Common myeloid progenitor, CD34-positive (primary cell): ENCODE data around the gene MYO16.

Source experiments
- CTCF ChIA-PET: fragments of 350-600 bp; sonication (Branson Sonifier 250); formaldehyde crosslinking; loops from one replicate; lab custom pipeline; 2021; ENCODE audit warnings: antibody characterized with exemption; lab: Charles Lee
- POLR2A ChIA-PET: fragments of 350-600 bp; sonication (Branson Sonifier 250); formaldehyde crosslinking; loops from one replicate; lab custom pipeline; 2021; ENCODE audit warnings: antibody characterized with exemption; lab: Charles Lee
- DNase-seq, 3 donors: peaks; one replicate each; pipeline versions ENCODE4 v3.0.0 to v3.0.0-alpha.2; 2013
- H3K27ac ChIP-seq, 2 experiments: 1 replicate in 1 of 2; 2 replicates in 1 of 2; pipeline ENCODE4 v1.7.0; 2013; ENCODE audit warnings: inconsistent platforms in 2 of 2, low read length in 2 of 2, mild to moderate bottlenecking in 2 of 2, low read depth in 1 of 2, moderate library complexity in 1 of 2; ENCODE audit not compliant: severe bottlenecking in 2 of 2, insufficient read depth in 1 of 2, poor library complexity in 1 of 2
- H3K27me3 ChIP-seq, 5 experiments: replicated peaks in 2 of 5; 1 replicate in 3 of 5; 2 replicates in 2 of 5; pipeline versions ENCODE4 v1.6.1 to v1.7.0; 2013; ENCODE audit warnings: low read length in 4 of 5, mild to moderate bottlenecking in 2 of 5, moderate library complexity in 2 of 5, inconsistent platforms in 1 of 5; ENCODE audit not compliant: insufficient read depth in 5 of 5, control insufficient read depth in 4 of 5
- H3K36me3 ChIP-seq, 4 experiments: 1 replicate in 2 of 4; 2 replicates in 2 of 4; pipeline versions ENCODE4 v1.6.1 to v1.7.0; 2013; ENCODE audit warnings: low read length in 3 of 4, control low read depth in 1 of 4, mild to moderate bottlenecking in 1 of 4; ENCODE audit not compliant: control insufficient read depth in 4 of 4, insufficient read depth in 4 of 4
- H3K4me1 ChIP-seq, 4 experiments: 1 replicate in 3 of 4; 2 replicates in 1 of 4; pipeline versions ENCODE4 v1.6.1 to v1.7.1; 2013; ENCODE audit warnings: low read length in 3 of 4, mild to moderate bottlenecking in 3 of 4, control low read depth in 1 of 4, inconsistent platforms in 1 of 4, moderate library complexity in 1 of 4; ENCODE audit not compliant: control insufficient read depth in 4 of 4, insufficient read depth in 4 of 4; ENCODE audit errors: control extremely low read depth in 1 of 4
- H3K4me3 ChIP-seq, 7 experiments: 1 replicate in 4 of 7; 2 replicates in 3 of 7; pipeline versions ENCODE4 v1.5.1 to v1.7.0; 2013; ENCODE audit warnings: mild to moderate bottlenecking in 7 of 7, low read length in 6 of 7, moderate library complexity in 6 of 7, inconsistent platforms in 2 of 7, low read depth in 2 of 7, control low read depth in 1 of 7; ENCODE audit not compliant: insufficient read depth in 4 of 7, control insufficient read depth in 1 of 7; ENCODE audit errors: extremely low read depth in 1 of 7
- H3K9me3 ChIP-seq, 5 experiments: 1 replicate in 4 of 5; 2 replicates in 1 of 5; pipeline versions ENCODE4 v1.6.1 to v1.7.1; 2013; ENCODE audit warnings: low read length in 4 of 5, mild to moderate bottlenecking in 2 of 5, inconsistent platforms in 1 of 5, low read depth in 1 of 5, moderate library complexity in 1 of 5; ENCODE audit not compliant: control insufficient read depth in 4 of 5, insufficient read depth in 2 of 5; ENCODE audit errors: control extremely low read depth in 1 of 5
- WGBS: methylation state at CpG from one replicate; pipeline ENCODE4 v1.1.5; 2013; ENCODE audit not compliant: insufficient coverage; 5-methylcytosine and 5-hydroxymethylcytosine counted together

Gene MYO16

GRCh38 chr13:108786456-108787200 lies 157.2 kb downstream of the MYO16 start:
- H3K27ac ChIP-seq, result no peak overlapping the region
- H3K27me3 ChIP-seq, result peaks cover 0 to 3% (median 0%) of the 10 kb centered on the region in 5 experiments
- H3K4me3 ChIP-seq, result no peak overlapping the region
- WGBS, result 79% methylated on average over 9 of the region's 11 CpGs
- ChIA-PET POLR2A (no interaction called here), CTCF (no interaction called here)
- no peak for DNase-seq
- H3K4me1 ChIP-seq, result no peaks in the 10 kb centered on the region
- no peaks in the 10 kb centered on the region for H3K9me3 ChIP-seq
- no peaks in the 10 kb centered on the region for H3K36me3 ChIP-seq

DNA sequence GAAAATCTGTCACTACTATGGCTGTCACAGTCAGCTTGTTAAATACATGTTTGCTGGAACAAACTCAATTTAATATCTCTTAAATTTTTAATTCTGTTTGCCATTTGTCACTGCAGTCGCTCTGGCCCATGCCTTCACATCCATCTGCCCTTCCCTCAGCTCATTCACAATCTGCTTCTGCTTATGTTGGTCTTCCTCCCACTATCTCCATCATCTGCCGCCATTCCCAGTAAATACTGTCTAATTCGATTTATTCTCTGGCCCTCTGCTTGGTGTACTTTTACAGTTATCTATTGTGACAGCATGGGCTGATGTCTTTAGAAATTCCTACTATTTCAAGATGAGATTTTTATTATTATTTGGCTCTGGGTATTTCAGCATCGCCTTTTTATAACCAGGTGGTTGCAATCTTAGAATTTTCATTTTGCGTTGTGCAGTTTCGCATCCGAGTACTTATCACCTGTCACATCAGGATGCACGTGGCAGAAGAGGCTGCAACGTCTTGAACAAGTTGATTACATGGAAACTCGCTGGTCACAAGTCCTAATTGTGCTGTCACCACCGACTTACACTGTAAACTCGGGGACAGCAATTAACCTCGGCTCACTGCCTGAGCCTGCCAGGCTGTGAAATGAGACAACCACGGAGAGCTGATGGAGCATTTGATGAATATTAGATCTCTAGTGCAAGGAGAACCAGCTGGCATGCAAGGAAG lies 158.4 kb downstream of the MYO16 start:
- 85% methylated on average over 12 of the region's 14 CpGs for WGBS
- Histone ChIP-seq H3K36me3 (no peaks in the 10 kb centered on the region), H3K27ac (no peak overlapping the region), H3K27me3 (peaks cover 0 to 3% (median 0%) of the 10 kb centered on the region in 5 experiments), H3K4me3 (no peak overlapping the region), H3K4me1 (no peaks in the 10 kb centered on the region), H3K9me3 (no peaks in the 10 kb centered on the region)
- no peak for DNase-seq
- POLR2A ChIA-PET, result interaction anchor here (0.5 kb wide), 1 partner anchor 321 kb away, joined by 3 read pairs; no protein-coding TSS in a partner anchor
- CTCF ChIA-PET, result no interaction called here

GRCh38 chr13:108789476-108789875 lies 160.1 kb downstream of the MYO16 start:
- Histone ChIP-seq H3K27me3 (peaks cover 0 to 3% (median 0%) of the 10 kb centered on the region in 5 experiments), H3K27ac (no peak overlapping the region), H3K4me1 (no peaks in the 10 kb centered on the region), H3K9me3 (no peaks in the 10 kb centered on the region), H3K36me3 (no peaks in the 10 kb centered on the region), H3K4me3 (no peak overlapping the region)
- ChIA-PET POLR2A (no interaction called here), CTCF (no interaction called here)
- no peak for DNase-seq
- 100% methylated on average over 1 of the region's 2 CpGs for WGBS

GRCh38 chr13:108795841-108796240 lies 166.4 kb downstream of the MYO16 start:
- no peak overlapping the region for H3K4me3 ChIP-seq
- WGBS, result 57% methylated on average over 4 of the region's 4 CpGs
- H3K27me3 ChIP-seq, result no peaks in the 10 kb centered on the region
- no peaks in the 10 kb centered on the region for H3K9me3 ChIP-seq
- no peak for DNase-seq
- POLR2A ChIA-PET, result no interaction called here
- no peak overlapping the region for H3K27ac ChIP-seq
- CTCF ChIA-PET, result no interaction called here
- no peaks in the 10 kb centered on the region for H3K36me3 ChIP-seq
- no peaks in the 10 kb centered on the region for H3K4me1 ChIP-seq

- H3K36me3 ChIP-seq, result no peaks in the 10 kb centered on the region
- no peak for DNase-seq
- CTCF ChIA-PET, result no interaction called here
- H3K9me3 ChIP-seq, result no peaks in the 10 kb centered on the region
- 100% methylated on average over 2 of the region's 3 CpGs for WGBS
- no peaks in the 10 kb centered on the region for H3K4me1 ChIP-seq
- H3K27ac ChIP-seq, result no peak overlapping the region
- no peak overlapping the region for H3K4me3 ChIP-seq
- no peaks in the 10 kb centered on the region for H3K27me3 ChIP-seq
- POLR2A ChIA-PET, result no interaction called here
Observed at GRCh38 chr13:108797354-108797753, 167.9 kb downstream of the MYO16 start.

DNA sequence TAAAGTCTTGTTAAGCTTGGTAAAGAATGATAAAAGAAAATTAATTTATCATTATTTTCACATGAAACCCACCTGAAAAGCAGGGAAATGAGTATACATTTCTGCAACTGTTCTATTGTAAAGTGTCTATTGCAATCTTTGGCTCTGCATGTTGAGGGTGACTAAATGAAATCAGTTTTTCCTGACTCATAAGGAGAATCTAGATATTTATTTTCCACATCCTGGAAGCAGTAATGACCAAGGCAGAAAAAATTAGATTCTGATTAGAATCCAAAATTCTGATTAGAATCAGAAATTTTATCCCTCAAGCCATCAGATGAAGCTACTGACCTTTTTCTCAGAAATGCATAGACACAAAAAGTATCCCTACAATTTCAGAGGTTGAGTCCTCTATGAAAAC lies 178.4 kb downstream of the MYO16 start:
- Histone ChIP-seq H3K9me3 (no peaks in the 10 kb centered on the region), H3K27ac (no peak overlapping the region), H3K27me3 (no peaks in the 10 kb centered on the region), H3K4me1 (no peaks in the 10 kb centered on the region), H3K36me3 (no peaks in the 10 kb centered on the region), H3K4me3 (no peak overlapping the region)
- no peak for DNase-seq
- CTCF ChIA-PET, result no interaction called here
- POLR2A ChIA-PET, result interaction anchor here (0.7 kb wide), 1 partner anchor 19 kb away, joined by 3 read pairs; no protein-coding TSS in a partner anchor

GRCh38 chr13:108812165-108812564 lies 182.8 kb downstream of the MYO16 start:
- no peaks in the 10 kb centered on the region for H3K9me3 ChIP-seq
- no peak overlapping the region for H3K4me3 ChIP-seq
- no peaks in the 10 kb centered on the region for H3K4me1 ChIP-seq
- 97% methylated on average over 3 of the region's 5 CpGs for WGBS
- no peak overlapping the region for H3K27ac ChIP-seq
- CTCF ChIA-PET, result no interaction called here
- no peak for DNase-seq
- POLR2A ChIA-PET, result no interaction called here
- no peaks in the 10 kb centered on the region for H3K27me3 ChIP-seq
- H3K36me3 ChIP-seq, result no peaks in the 10 kb centered on the region
